GM13976 (cell line): ENCODE data around the gene SCUBE1.

Experiments
- DNase-seq: peaks from one replicate; pipeline ENCODE4 v3.0.0; 2012; ENCODE audit warnings: low spot score
- CTCF ChIP-seq: IDR thresholded peaks from 2 replicates; pipeline ENCODE4 v1.5.1; 2012; ENCODE audit warnings: borderline replicate concordance, mild to moderate bottlenecking; ENCODE audit not compliant: insufficient read depth; ENCODE audit errors: extremely low read depth, missing control alignments, control extremely low read depth
- in situ Hi-C: fragments of 300-500 bp; cut with MboI; formaldehyde crosslinking; loops from one replicate; pipeline ENCODE4 v1.12.0; 2022; ENCODE audit warnings: low sequenced_read_pairs, mixed read lengths, inconsistent platforms; ENCODE audit not compliant: unreplicated experiment

SCUBE1 gene

GRCh38 chr22:43260331-43261231 is 82.6 kb downstream of the SCUBE1 start:
- no peak for DNase-seq
- in situ Hi-C loops, result no loop called here
- no peak for TF ChIP-seq CTCF

GRCh38 chr22:43257961-43258360 is 85.2 kb downstream of the SCUBE1 start:
- no peak for TF ChIP-seq CTCF
- DNase-seq, result no peak
- in situ Hi-C loops, result no loop called here

GRCh38 chr22:43257549-43257948 is 85.6 kb downstream of the SCUBE1 start:
- in situ Hi-C loops, result no loop called here
- no peak for TF ChIP-seq CTCF

GRCh38 chr22:43256976-43257545 is 86.1 kb downstream of the SCUBE1 start:
- in situ Hi-C loops, result no loop called here
- no peak for TF ChIP-seq CTCF
- DNase-seq, result no peak

More at GRCh38 chr22:43257549-43257948, 85.6 kb downstream of the SCUBE1 start:
- no peak for DNase-seq

- in situ Hi-C loops, result no loop called here
- no peak for DNase-seq
- no peak for TF ChIP-seq CTCF
Measured at GRCh38 chr22:43256569-43256968, 86.6 kb downstream of the SCUBE1 start.

- TF ChIP-seq CTCF, result no peak
- no peak for DNase-seq
- in situ Hi-C loops, result no loop called here
Measured at GRCh38 chr22:43255299-43255698, 87.9 kb downstream of the SCUBE1 start.
